GM23248 (cell line): ENCODE measurements around the gene TMEM178B. TPM values are rescaled to one million over a fixed set of nuclear protein-coding genes. Genes with fewer than 3 reads are reported as not detected.
A peak's percentile ranks its signal among the peaks of the same experiment; 100 is the strongest.

ENCODE experiments used
- DNase-seq: peaks from one replicate; pipeline ENCODE4 v3.0.0-alpha.2; 2015
- H2AFZ ChIP-seq: fragments of 200-600 bp; sonication (generic); 2 replicates; pipeline ENCODE4 v1.6.1; 2016; ENCODE audit warnings: antibody characterized with exemption
- H3F3A ChIP-seq: fragments of 200-600 bp; sonication (generic); 2 replicates; pipeline ENCODE4 v1.6.1; 2016; ENCODE audit warnings: mild to moderate bottlenecking, antibody characterized with exemption, mixed run types; ENCODE audit not compliant: insufficient read depth
- H3K27ac ChIP-seq: fragments of 200-600 bp; sonication (generic); 2 replicates; pipeline ENCODE4 v1.5.1; 2016; ENCODE audit warnings: mild to moderate bottlenecking
- H3K27me3 ChIP-seq: fragments of 200-600 bp; sonication (generic); replicated peaks from 2 replicates; pipeline ENCODE4 v1.6.1; 2016; ENCODE audit warnings: mild to moderate bottlenecking; ENCODE audit not compliant: insufficient read depth
- H3K36me3 ChIP-seq: fragments of 200-600 bp; sonication (generic); 2 replicates; pipeline ENCODE4 v1.6.1; 2016; ENCODE audit warnings: low read depth, mild to moderate bottlenecking
- H3K4me1 ChIP-seq: fragments of 200-600 bp; sonication (generic); 2 replicates; pipeline ENCODE4 v1.6.1; 2016; ENCODE audit warnings: mild to moderate bottlenecking; ENCODE audit not compliant: insufficient read depth
- H3K4me2 ChIP-seq: fragments of 200-600 bp; sonication (generic); one replicate; pipeline ENCODE4 v1.6.1; 2016; ENCODE audit warnings: mild to moderate bottlenecking; ENCODE audit not compliant: unreplicated experiment
- H3K4me3 ChIP-seq: fragments of 200-600 bp; sonication (generic); 2 replicates; pipeline ENCODE4 v1.5.1; 2016; ENCODE audit warnings: mild to moderate bottlenecking
- H3K79me2 ChIP-seq: fragments of 200-600 bp; sonication (generic); 2 replicates; pipeline ENCODE4 v1.6.1; 2016; ENCODE audit warnings: mild to moderate bottlenecking; ENCODE audit not compliant: insufficient read depth
- H3K9ac ChIP-seq: fragments of 200-600 bp; sonication (generic); 2 replicates; pipeline ENCODE4 v1.6.1; 2016; ENCODE audit warnings: mild to moderate bottlenecking
- H3K9me2 ChIP-seq: fragments of 200-600 bp; sonication (generic); 2 replicates; pipeline ENCODE4 v1.6.1; 2016; ENCODE audit warnings: mixed run types, mild to moderate bottlenecking, moderate library complexity; ENCODE audit not compliant: insufficient read depth
- H3K9me3 ChIP-seq: fragments of 200-600 bp; sonication (generic); one replicate; pipeline ENCODE4 v1.6.1; 2017; ENCODE audit warnings: low read depth
- H4K20me1 ChIP-seq: fragments of 200-600 bp; sonication (generic); 2 replicates; pipeline ENCODE4 v1.6.0; 2016; ENCODE audit not compliant: insufficient read depth
- EZH2 ChIP-seq: fragments of 200-600 bp; sonication (generic); IDR thresholded peaks from 2 replicates; pipeline ENCODE4 v1.6.1; 2018; ENCODE audit warnings: antibody characterized with exemption, mild to moderate bottlenecking; ENCODE audit not compliant: insufficient read depth, poor library complexity, severe bottlenecking
- EZH2phosphoT487 ChIP-seq: fragments of 200-600 bp; sonication (generic); IDR thresholded peaks from 2 replicates; pipeline ENCODE4 v1.6.1; 2018; ENCODE audit warnings: antibody characterized with exemption, moderate library complexity, mild to moderate bottlenecking, low read depth; ENCODE audit not compliant: insufficient read depth
- WGBS, 2 experiments: methylation state at CpG; one replicate each; pipeline ENCODE4 v1.1.6; 2015 to 2017; ENCODE audit warnings: low lambda C conversion rate in 2 of 2, low coverage in 1 of 2; ENCODE audit errors: missing lambda C conversion rate in 2 of 2; 5-methylcytosine and 5-hydroxymethylcytosine counted together
- in situ Hi-C: fragments of 300-500 bp; cut with MboI; formaldehyde crosslinking; loops from 2 replicates; pipeline ENCODE4 v1.15.0; 2020
- polyA plus RNA-seq: library from polyadenylated mRNA; unstranded; fragments of >200 nt; fragmentation: Nextera tagmentation; extraction: Ambion mirVana; gene quantifications from 2 replicates; pipeline ENCODE4 v1.2.1, GENCODE V29; 2016
- total RNA-seq: library from RNA; depleted of rRNA; stranded (reverse); fragments of >200 nt; shearing (Covaris generic); gene quantifications from 2 replicates; pipeline ENCODE4 v1.2.3, GENCODE V29; 2014

TMEM178B gene
- total and polyA plus RNA-seq, 2 experiments from 2014 or later: 0.05 to 0.22 TPM

GRCh38 chr7:141094336-141095070 is 20.6 kb downstream of the TMEM178B start:
- no peaks in the 10 kb centered on the region for H3K36me3 ChIP-seq
- no peaks in the 10 kb centered on the region for H3K9me3 ChIP-seq
- no peaks in the 10 kb centered on the region for H3K9me2 ChIP-seq
- in situ Hi-C loops: no loop called here
- 2 to 5% methylated on average over 3 of the region's 3 CpGs for WGBS, 2 experiments
- H3K27me3 ChIP-seq: no peaks in the 10 kb centered on the region
- H3K9ac ChIP-seq: no peak overlapping the region
- no peak for DNase-seq
- no peak overlapping the region for H3K27ac ChIP-seq
- no peaks in the 10 kb centered on the region for H3K79me2 ChIP-seq
- TF ChIP-seq EZH2phosphoT487 (no peak), EZH2 (no peak)
- H3K4me2 ChIP-seq: no peak overlapping the region
- H4K20me1 ChIP-seq: no peaks in the 10 kb centered on the region
- no peaks in the 10 kb centered on the region for H3F3A ChIP-seq
- no peak overlapping the region for H3K4me3 ChIP-seq
- H3K4me1 ChIP-seq: no peaks in the 10 kb centered on the region
- no peak overlapping the region for H2AFZ ChIP-seq

DNA sequence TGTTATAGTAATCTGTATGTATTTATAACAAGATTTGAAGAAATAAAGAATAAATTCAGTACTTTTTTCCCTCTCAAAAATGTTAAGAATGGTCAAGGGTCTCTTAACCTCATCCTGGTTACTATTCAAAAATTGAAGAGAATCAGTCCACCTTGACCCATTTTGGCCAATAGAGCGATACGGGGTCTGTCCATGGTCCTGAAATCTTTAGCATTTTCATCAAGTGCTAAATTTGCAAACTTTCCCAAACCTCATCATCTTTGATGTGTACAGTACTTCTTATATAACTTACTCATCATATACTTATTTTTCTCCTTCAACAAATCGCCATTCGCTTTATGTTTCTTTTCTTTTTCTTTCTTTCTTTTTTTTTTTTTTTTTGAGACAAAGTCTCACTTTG is 23.6 kb downstream of the TMEM178B start:
- Histone ChIP-seq H2AFZ (no peak overlapping the region), H3K9me2 (no peaks in the 10 kb centered on the region), H3K4me2 (no peak overlapping the region), H3K4me1 (no peaks in the 10 kb centered on the region), H3K9ac (no peak overlapping the region), H3K27ac (no peak overlapping the region), H3K9me3 (no peaks in the 10 kb centered on the region), H3F3A (no peaks in the 10 kb centered on the region), H3K79me2 (no peaks in the 10 kb centered on the region), H3K4me3 (no peak overlapping the region), H3K27me3 (no peaks in the 10 kb centered on the region), H3K36me3 (no peaks in the 10 kb centered on the region), H4K20me1 (no peaks in the 10 kb centered on the region)
- 10 to 18% methylated on average over 4 of the region's 4 CpGs for WGBS, 2 experiments
- TF ChIP-seq EZH2phosphoT487 (no peak), EZH2 (no peak)
- peak; percentile 30 for DNase-seq
- in situ Hi-C loops: no loop called here

GRCh38 chr7:141102436-141102835 is 28.6 kb downstream of the TMEM178B start:
- in situ Hi-C loops: no loop called here

DNA sequence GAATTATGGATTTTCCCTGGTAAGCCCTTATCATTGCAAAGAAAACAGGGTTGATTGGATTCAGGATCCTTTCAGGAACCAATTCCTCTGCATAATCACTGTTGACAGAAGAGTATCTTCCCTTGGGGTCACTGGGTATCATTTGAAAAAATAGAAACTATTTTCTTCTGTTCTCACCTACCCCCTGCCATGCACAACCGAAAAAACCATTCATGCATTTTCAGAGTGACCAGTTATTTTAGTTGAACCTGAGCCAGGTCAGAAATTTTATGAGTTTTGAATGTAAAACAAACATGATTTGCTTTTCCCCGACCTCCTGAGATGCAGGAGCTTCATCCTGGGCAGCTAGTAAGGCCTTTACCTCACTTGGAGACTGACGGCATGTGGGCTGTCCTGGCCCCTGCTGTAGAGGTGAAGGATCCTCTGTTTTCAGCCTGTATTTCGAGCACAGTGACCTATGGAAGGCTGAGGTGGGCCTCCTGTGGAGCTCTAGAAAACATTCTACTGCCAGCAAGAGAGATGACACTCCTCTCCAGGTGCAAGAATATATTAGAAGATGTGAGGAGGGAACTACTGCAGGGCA is 30.1 kb downstream of the TMEM178B start:
- Histone ChIP-seq H3K9me2 (no peaks in the 10 kb centered on the region), H2AFZ (no peak overlapping the region), H3K27me3 (no peaks in the 10 kb centered on the region), H3K4me3 (no peak overlapping the region), H3K9me3 (no peaks in the 10 kb centered on the region), H4K20me1 (no peaks in the 10 kb centered on the region), H3K4me1 (no peaks in the 10 kb centered on the region), H3K79me2 (no peaks in the 10 kb centered on the region), H3F3A (no peaks in the 10 kb centered on the region), H3K36me3 (no peaks in the 10 kb centered on the region), H3K27ac (no peak overlapping the region), H3K9ac (no peak overlapping the region), H3K4me2 (no peak overlapping the region)
- 9 to 12% methylated on average over 4 of the region's 4 CpGs for WGBS, 2 experiments
- TF ChIP-seq EZH2 (no peak), EZH2phosphoT487 (no peak)
- no peak for DNase-seq
- in situ Hi-C loops: no loop called here

More at GRCh38 chr7:141102436-141102835, 28.6 kb downstream of the TMEM178B start:
- WGBS, 2 experiments: 0% methylated on average over 2 of the region's 2 CpGs
- Histone ChIP-seq H4K20me1 (no peaks in the 10 kb centered on the region), H3K4me2 (no peak overlapping the region), H3K4me3 (no peak overlapping the region), H3K4me1 (no peaks in the 10 kb centered on the region), H3K27ac (no peak overlapping the region), H3K36me3 (no peaks in the 10 kb centered on the region), H3K9me3 (no peaks in the 10 kb centered on the region), H3F3A (no peaks in the 10 kb centered on the region), H3K9ac (no peak overlapping the region), H3K79me2 (no peaks in the 10 kb centered on the region), H3K9me2 (no peaks in the 10 kb centered on the region), H3K27me3 (no peaks in the 10 kb centered on the region), H2AFZ (no peak overlapping the region)
- TF ChIP-seq EZH2: no peak
- no peak for TF ChIP-seq EZH2phosphoT487
- no peak for DNase-seq

DNA sequence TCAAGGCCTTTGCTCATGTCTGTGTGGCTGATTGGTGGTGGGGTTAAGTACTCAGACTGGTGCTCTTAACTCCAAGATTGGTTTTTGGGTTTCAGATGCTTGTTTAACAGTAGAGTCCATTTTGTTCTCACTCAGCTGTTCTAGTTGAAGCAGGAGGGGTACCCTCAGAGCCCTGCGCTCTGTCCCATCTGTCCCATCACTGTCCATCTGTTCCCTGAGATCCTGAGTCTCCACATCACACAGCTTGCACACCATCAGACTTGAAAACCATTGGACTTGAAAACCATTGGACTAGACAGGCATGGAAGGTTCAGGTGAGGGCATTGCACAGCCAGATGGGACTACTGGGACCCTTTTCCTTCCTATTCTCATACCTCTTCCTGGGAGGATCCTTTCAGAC is 39.3 kb downstream of the TMEM178B start:
- no peak overlapping the region for H3K4me2 ChIP-seq
- no peaks in the 10 kb centered on the region for H4K20me1 ChIP-seq
- DNase-seq: no peak
- H3K4me3 ChIP-seq: no peak overlapping the region
- H3K9me2 ChIP-seq: no peaks in the 10 kb centered on the region
- H3K79me2 ChIP-seq: no peaks in the 10 kb centered on the region
- no peak overlapping the region for H3K9ac ChIP-seq
- no peaks in the 10 kb centered on the region for H3K9me3 ChIP-seq
- H3F3A ChIP-seq: no peaks in the 10 kb centered on the region
- TF ChIP-seq EZH2phosphoT487 (no peak), EZH2 (no peak)
- no peaks in the 10 kb centered on the region for H3K27me3 ChIP-seq
- no peaks in the 10 kb centered on the region for H3K36me3 ChIP-seq
- H3K27ac ChIP-seq: no peak overlapping the region
- H2AFZ ChIP-seq: no peak overlapping the region
- 8 to 13% methylated on average over 1 of the region's 1 CpG for WGBS, 2 experiments
- no peaks in the 10 kb centered on the region for H3K4me1 ChIP-seq
- in situ Hi-C loops: no loop called here
